MM.1S (cell line): ENCODE results near the gene ACAT2.
"Not testable (repeated sequence)": the region's sequence is repeated elsewhere in the genome, so short reads cannot be mapped to it uniquely, and the experiment has no call there.

Experiments used
- DNase-seq: peaks from one replicate; pipeline ENCODE4 v3.0.0-alpha.2; 2015
- H2AFZ ChIP-seq: fragments of 300-600 bp; sonication (generic); 2 replicates; pipeline ENCODE4 v1.6.0; 2016; ENCODE audit warnings: antibody characterized with exemption, low read length
- H3F3A ChIP-seq: fragments of 300-600 bp; sonication (generic); 2 replicates; pipeline ENCODE4 v1.6.1; 2016; ENCODE audit warnings: mild to moderate bottlenecking, antibody characterized with exemption, low read length, moderate library complexity, mixed read lengths; ENCODE audit not compliant: insufficient read depth
- H3K27ac ChIP-seq: fragments of 300-600 bp; sonication (generic); 2 replicates; pipeline ENCODE4 v1.5.1; 2016; ENCODE audit warnings: mild to moderate bottlenecking, low read length
- H3K27me3 ChIP-seq: fragments of 300-600 bp; sonication (generic); replicated peaks from 2 replicates; pipeline ENCODE4 v1.6.0; 2016; ENCODE audit warnings: low read length; ENCODE audit not compliant: insufficient read depth
- H3K36me3 ChIP-seq: fragments of 300-600 bp; sonication (generic); replicated peaks from 2 replicates; pipeline ENCODE4 v1.6.1; 2016; ENCODE audit warnings: mild to moderate bottlenecking, low read length, mixed read lengths; ENCODE audit not compliant: insufficient read depth
- H3K4me1 ChIP-seq: fragments of 300-600 bp; sonication (generic); 2 replicates; pipeline ENCODE4 v1.6.1; 2016; ENCODE audit warnings: low read length, mixed read lengths
- H3K4me2 ChIP-seq: fragments of 300-600 bp; sonication (generic); 2 replicates; pipeline ENCODE4 v1.6.0; 2016; ENCODE audit warnings: low read depth, low read length
- H3K4me3 ChIP-seq: fragments of 300-600 bp; sonication (generic); 2 replicates; pipeline ENCODE4 v1.5.1; 2016; ENCODE audit warnings: low read length, mixed read lengths
- H3K79me2 ChIP-seq: fragments of 300-600 bp; sonication (generic); 2 replicates; pipeline ENCODE4 v1.6.1; 2016; ENCODE audit warnings: mixed run types, low read length, mixed read lengths
- H3K9ac ChIP-seq: fragments of 300-600 bp; sonication (generic); 2 replicates; pipeline ENCODE4 v1.6.1; 2016; ENCODE audit warnings: low read length, mixed read lengths
- H3K9me2 ChIP-seq: fragments of 300-600 bp; sonication (generic); replicated peaks from 2 replicates; pipeline ENCODE4 v1.6.1; 2016; ENCODE audit warnings: mild to moderate bottlenecking, low read length, mixed read lengths; ENCODE audit not compliant: insufficient read depth
- H3K9me3 ChIP-seq: fragments of 300-600 bp; sonication (generic); replicated peaks from 2 replicates; pipeline ENCODE4 v1.6.1; 2016; ENCODE audit warnings: mild to moderate bottlenecking, low read length, mixed read lengths; ENCODE audit not compliant: insufficient read depth
- H4K20me1 ChIP-seq: fragments of 300-600 bp; sonication (generic); 2 replicates; pipeline ENCODE4 v1.6.1; 2016; ENCODE audit warnings: mild to moderate bottlenecking, low read length, moderate library complexity, mixed read lengths; ENCODE audit not compliant: insufficient read depth
- EZH2 ChIP-seq: fragments of 300-600 bp; sonication (generic); optimal IDR thresholded peaks from 2 replicates; pipeline ENCODE3; 2017; ENCODE audit warnings: low read depth, mild to moderate bottlenecking, antibody characterized with exemption, low read length, mixed read lengths
- EZH2phosphoT487 ChIP-seq: fragments of 300-600 bp; sonication (generic); IDR thresholded peaks from 2 replicates; pipeline ENCODE4 v1.6.1; 2018; ENCODE audit warnings: antibody characterized with exemption, low read length
- TF ChIP-seq, protein P1 (sequence below): fragments of 300-600 bp; sonication (generic); IDR thresholded peaks from 2 replicates; pipeline ENCODE4 v1.5.1; 2016; ENCODE audit warnings: antibody characterized with exemption, low read length, mixed read lengths

The ACAT2 gene

DNA sequence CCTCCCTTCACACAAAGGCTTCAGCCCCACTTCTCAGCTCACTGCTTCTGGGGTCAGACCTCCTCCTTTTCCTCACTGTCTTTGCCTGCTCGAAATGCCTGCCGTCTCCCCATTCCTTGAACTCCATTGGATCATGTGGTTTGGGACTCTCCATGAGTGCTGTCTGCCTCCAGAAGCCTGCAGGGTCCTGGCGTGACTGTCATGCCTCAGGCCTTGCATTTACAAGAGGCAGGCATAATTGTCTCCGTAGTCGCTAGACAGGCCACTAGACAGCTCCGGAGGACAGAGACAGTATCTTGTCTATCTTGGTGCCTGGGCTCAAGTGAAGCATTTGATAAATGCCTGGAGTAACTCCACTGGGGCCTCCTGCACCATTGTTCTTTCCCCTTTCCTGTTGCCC lies 53.6 kb downstream of the ACAT2 start:
- H3K4me1 ChIP-seq = peaks cover 7% of the 10 kb centered on the region
- H3K9me2 ChIP-seq = no peaks in the 10 kb centered on the region
- H3K4me3 ChIP-seq = no peak overlapping the region
- no peak overlapping the region for H3K27ac ChIP-seq
- H3K4me2 ChIP-seq = no peak overlapping the region
- TF ChIP-seq EZH2phosphoT487 = no peak
- TF ChIP-seq, protein P1, sequence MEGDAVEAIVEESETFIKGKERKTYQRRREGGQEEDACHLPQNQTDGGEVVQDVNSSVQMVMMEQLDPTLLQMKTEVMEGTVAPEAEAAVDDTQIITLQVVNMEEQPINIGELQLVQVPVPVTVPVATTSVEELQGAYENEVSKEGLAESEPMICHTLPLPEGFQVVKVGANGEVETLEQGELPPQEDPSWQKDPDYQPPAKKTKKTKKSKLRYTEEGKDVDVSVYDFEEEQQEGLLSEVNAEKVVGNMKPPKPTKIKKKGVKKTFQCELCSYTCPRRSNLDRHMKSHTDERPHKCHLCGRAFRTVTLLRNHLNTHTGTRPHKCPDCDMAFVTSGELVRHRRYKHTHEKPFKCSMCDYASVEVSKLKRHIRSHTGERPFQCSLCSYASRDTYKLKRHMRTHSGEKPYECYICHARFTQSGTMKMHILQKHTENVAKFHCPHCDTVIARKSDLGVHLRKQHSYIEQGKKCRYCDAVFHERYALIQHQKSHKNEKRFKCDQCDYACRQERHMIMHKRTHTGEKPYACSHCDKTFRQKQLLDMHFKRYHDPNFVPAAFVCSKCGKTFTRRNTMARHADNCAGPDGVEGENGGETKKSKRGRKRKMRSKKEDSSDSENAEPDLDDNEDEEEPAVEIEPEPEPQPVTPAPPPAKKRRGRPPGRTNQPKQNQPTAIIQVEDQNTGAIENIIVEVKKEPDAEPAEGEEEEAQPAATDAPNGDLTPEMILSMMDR = no peak
- TF ChIP-seq EZH2 = no peak
- H3K9me3 ChIP-seq = no peaks in the 10 kb centered on the region
- no peaks in the 10 kb centered on the region for H4K20me1 ChIP-seq
- peaks cover 6% of the 10 kb centered on the region; the same call in 1 of the 2 replicates for H3F3A ChIP-seq
- no peaks in the 10 kb centered on the region for H3K79me2 ChIP-seq
- H2AFZ ChIP-seq = no peak overlapping the region
- H3K27me3 ChIP-seq = no peaks in the 10 kb centered on the region
- H3K9ac ChIP-seq = no peak overlapping the region
- no peak for DNase-seq
- no peaks in the 10 kb centered on the region for H3K36me3 ChIP-seq

DNA sequence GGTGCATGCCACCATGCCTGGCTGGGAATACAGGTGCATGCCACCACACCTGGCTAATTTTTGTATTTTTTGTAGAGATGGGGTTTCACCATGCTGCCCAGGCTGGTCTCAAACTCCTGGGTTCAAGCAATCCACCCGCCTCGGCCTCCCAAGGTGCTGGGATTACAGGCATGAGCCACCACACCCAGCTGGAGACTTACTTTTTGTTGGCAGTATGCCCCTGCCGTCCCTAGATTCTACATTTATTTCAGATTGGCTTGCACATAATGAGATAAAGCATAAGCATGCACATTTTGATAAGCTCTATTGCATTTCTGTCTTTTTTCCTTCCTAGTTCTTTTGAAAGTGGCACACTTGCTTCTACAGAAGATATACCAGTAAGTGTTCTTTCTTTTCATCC lies 54.9 kb downstream of the ACAT2 start:
- H3K9me2 ChIP-seq, H3K27me3 ChIP-seq, H3K79me2 ChIP-seq, H3K4me3 ChIP-seq, H3K27ac ChIP-seq, H2AFZ ChIP-seq, H3K36me3 ChIP-seq, H3F3A ChIP-seq, H3K4me2 ChIP-seq, DNase-seq, H3K9ac ChIP-seq, H3K9me3 ChIP-seq, H4K20me1 ChIP-seq, H3K4me1 ChIP-seq: not testable (repeated sequence)

DNA sequence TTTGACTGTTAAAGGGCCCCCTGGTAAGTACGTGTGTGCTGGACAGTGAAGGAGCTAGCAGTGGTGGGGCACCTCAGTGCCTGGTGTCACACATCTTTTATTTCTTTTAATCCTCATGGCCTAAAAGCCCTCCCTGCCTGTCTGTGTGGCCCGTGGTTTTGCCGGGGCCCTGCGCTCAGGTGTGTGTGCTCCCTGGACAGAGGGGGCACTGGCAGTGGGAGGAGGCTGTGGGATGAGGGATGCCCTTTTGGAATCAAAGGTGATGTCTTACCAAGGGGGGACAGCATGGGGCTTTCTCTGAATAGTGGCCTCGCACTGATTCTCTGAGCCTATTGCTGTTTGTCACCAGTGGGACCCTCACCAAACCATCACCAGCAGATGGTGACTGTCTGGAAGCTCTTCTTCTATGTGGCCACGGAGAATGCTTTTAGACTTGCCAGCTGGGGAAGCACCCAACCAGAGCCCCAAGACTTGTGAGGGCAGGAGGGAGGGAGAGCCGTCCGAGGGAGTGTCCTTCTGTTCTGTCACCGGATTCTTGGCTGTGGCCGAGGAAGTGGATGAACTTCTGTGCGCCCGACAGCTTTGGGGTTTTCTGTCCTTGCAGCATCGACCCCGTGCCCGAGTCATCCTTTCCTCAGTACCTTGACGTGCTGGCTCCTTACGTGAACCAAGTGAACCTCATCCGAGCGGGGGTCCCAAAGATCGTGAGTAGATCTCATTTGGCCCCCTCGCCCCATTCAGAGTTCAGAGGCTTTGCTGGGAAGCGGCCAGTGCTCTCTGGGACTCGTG lies 56.3 kb downstream of the ACAT2 start:
- no peak overlapping the region for H3K4me3 ChIP-seq
- H3K4me2 ChIP-seq = no peak overlapping the region
- no peak overlapping the region for H3K9ac ChIP-seq
- H3K27ac ChIP-seq = no peak overlapping the region
- no peaks in the 10 kb centered on the region for H3K9me3 ChIP-seq
- no peaks in the 10 kb centered on the region for H3K9me2 ChIP-seq
- peaks cover 10% of the 10 kb centered on the region for H3K4me1 ChIP-seq
- no peak for DNase-seq
- H3K36me3 ChIP-seq = no peaks in the 10 kb centered on the region
- TF ChIP-seq, protein P1 = no peak
- TF ChIP-seq EZH2phosphoT487 (no peak), EZH2 (no peak)
- no peaks in the 10 kb centered on the region for H3K79me2 ChIP-seq
- H3F3A ChIP-seq = peaks cover 6% of the 10 kb centered on the region; the same call in 1 of the 2 replicates
- no peaks in the 10 kb centered on the region for H3K27me3 ChIP-seq
- H4K20me1 ChIP-seq = no peaks in the 10 kb centered on the region
- H2AFZ ChIP-seq = no peak overlapping the region

DNA sequence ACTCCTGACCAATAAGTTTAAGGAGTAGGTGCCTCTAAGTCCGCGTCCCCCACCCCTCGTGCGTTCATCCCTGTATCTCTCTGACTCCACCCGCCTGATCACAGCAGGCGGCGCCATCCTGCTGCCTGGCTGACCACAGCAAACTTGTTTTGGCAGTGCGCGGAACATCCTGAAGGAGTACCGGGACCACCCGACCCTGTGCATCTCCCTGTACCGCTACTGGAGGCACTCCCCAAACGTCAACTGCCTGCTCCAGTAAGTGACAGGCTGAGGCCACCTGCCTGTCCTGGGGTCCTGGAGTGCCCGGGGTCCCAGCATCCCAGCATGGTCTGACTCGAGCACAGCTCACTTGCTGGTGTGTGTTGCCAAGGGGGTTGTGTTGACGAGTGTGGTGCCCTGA lies 57.3 kb downstream of the ACAT2 start:
- Histone ChIP-seq H3K4me1 (peaks cover 10% of the 10 kb centered on the region), H2AFZ (no peak overlapping the region), H3K9me2 (no peaks in the 10 kb centered on the region), H3K4me2 (no peak overlapping the region), H3F3A (peaks cover 6% of the 10 kb centered on the region; the same call in 1 of the 2 replicates), H3K27ac (no peak overlapping the region), H3K9me3 (no peaks in the 10 kb centered on the region), H3K4me3 (no peak overlapping the region), H3K36me3 (no peaks in the 10 kb centered on the region), H3K9ac (no peak overlapping the region), H3K79me2 (no peaks in the 10 kb centered on the region), H3K27me3 (no peaks in the 10 kb centered on the region), H4K20me1 (no peaks in the 10 kb centered on the region)
- no peak for DNase-seq
- no peak for TF ChIP-seq EZH2
